ENCODE results near the gene ACP6.

DNA sequence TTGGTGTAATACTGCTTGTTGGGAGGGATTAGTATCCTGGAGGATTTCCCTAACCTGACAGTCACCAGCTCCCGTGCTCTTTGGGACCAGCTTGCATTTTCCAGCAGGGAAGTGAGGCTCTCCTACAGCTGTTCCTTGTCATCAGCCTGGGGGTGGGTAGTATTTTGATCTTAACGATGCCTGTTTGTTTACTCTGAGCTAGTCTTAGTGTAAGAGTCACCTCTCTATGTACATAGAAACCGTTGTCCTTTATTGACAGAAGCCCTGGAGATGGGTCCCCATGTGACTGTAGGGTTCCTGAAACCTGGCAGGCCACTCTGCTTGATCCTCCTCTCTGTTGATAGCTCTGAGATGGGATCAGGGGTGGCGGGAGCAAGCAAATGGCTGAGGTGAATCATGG is 58.0 kb downstream of the ACP6 start:
- TF ChIP-seq CTCF (IDR thresholded peaks at IDR 0.05; ENCODE audit: low read length), result no peak
- TF ChIP-seq EZH2 (IDR thresholded peaks at IDR 0.05; ENCODE audit: borderline replicate concordance, low read length), result no peak

Data from OCI-LY1 (cell line).